K562 (cell line): ENCODE measurements around the gene TMEM209. TPM values are rescaled to one million over a fixed set of nuclear protein-coding genes. Genes with fewer than 3 reads are reported as not detected.
A peak's percentile ranks its signal among the peaks of the same experiment; 100 is the strongest.

Experiments
- FOSL1 ChIP-seq: fragments of 200-800 bp; sonication (Bioruptor generic); conservative IDR thresholded peaks from 2 replicates; pipeline ENCODE4 v1.6.1; 2016; ENCODE audit warnings: missing genetic modification characterization, missing compliant biosample characterization
- FOXM1 ChIP-seq, 2 experiments: fragments of 450-650 bp in 1 of 2; sonication (generic) in 1 of 2; formaldehyde crosslinking in 1 of 2; IDR thresholded peaks; 2 replicates each; pipeline versions ENCODE4 v1.6.1 to v1.9.0; 2017 to 2022; ENCODE audit warnings: low read depth in 2 of 2, mild to moderate bottlenecking in 2 of 2, missing genetic modification reagents in 1 of 2, moderate library complexity in 1 of 2
- HDAC3 ChIP-seq: fragments of 450-650 bp; IDR thresholded peaks from 2 replicates; pipeline ENCODE4 v1.6.1; 2018; ENCODE audit warnings: borderline replicate concordance, mild to moderate bottlenecking, moderate library complexity; ENCODE audit not compliant: partially characterized antibody
- MEF2D ChIP-seq: conservative IDR thresholded peaks from 2 replicates; pipeline ENCODE4 v1.6.1; 2016; ENCODE audit warnings: low read depth, missing genetic modification characterization, missing compliant biosample characterization
- PML ChIP-seq: IDR thresholded peaks from 2 replicates; pipeline ENCODE4 v1.6.1; 2012; ENCODE audit warnings: low read length, inconsistent platforms
- RAD21 ChIP-seq, 2 experiments: fragments of 250-450 bp in 1 of 2; fragments of 450-650 bp in 1 of 2; sonication (Bioruptor Pico) in 1 of 2; formaldehyde crosslinking in 1 of 2; IDR thresholded peaks in 1 of 2; conservative IDR thresholded peaks in 1 of 2; 2 replicates each; pipeline versions ENCODE4 v1.4.0 to v1.8.0; 2020 to 2022; ENCODE audit warnings: mild to moderate bottlenecking in 2 of 2, moderate library complexity in 1 of 2
- SMARCB1 ChIP-seq: IDR thresholded peaks from 2 replicates; pipeline ENCODE4 v1.6.1; 2011; ENCODE audit warnings: improper control_type of control experiment, low read depth; ENCODE audit not compliant: insufficient read length
- ZNF175 ChIP-seq: fragments of 200-800 bp; sonication (Bioruptor generic); IDR thresholded peaks from 2 replicates; pipeline ENCODE4 v1.6.1; 2016; ENCODE audit warnings: low read depth, mild to moderate bottlenecking, missing genetic modification characterization, missing compliant biosample characterization
- ZNF23 ChIP-seq: fragments of 250-450 bp; sonication (Bioruptor Pico); IDR thresholded peaks from 2 replicates; pipeline ENCODE4 v1.4.0; 2020; ENCODE audit warnings: mild to moderate bottlenecking
- ZNF589 ChIP-seq: fragments of 200-800 bp; sonication (Bioruptor generic); IDR thresholded peaks from 2 replicates; pipeline ENCODE4 v1.6.1; 2016; ENCODE audit warnings: low read depth, missing genetic modification characterization, missing compliant biosample characterization
- polyA plus RNA-seq, 8 experiments: library from polyadenylated mRNA; depleted of rRNA in 4 of 8; stranded (reverse) in 5 of 8; unstranded in 3 of 8; fragments of >200 nt; fragmentation: Nextera tagmentation in 2 of 8; fragmentation: Illumina TruSeq in 1 of 8; extraction: Ambion mirVana in 2 of 8; extraction: Trizol in 1 of 8; gene quantifications; 2 replicates each; pipeline versions ENCODE4 v1.2.1 to v1.2.3, GENCODE V29; 2011 to 2014; ENCODE audit warnings: inconsistent platforms in 1 of 8, missing spikeins in 1 of 8
- total RNA-seq, 7 experiments: library from RNA; depleted of rRNA in 6 of 7; stranded (reverse); fragments of >200 nt in 6 of 7; fragmentation: Illumina TruSeq in 2 of 7; extraction: Trizol in 2 of 7; gene quantifications; 2 replicates each; pipeline versions ENCODE4 v1.2.1 to v1.2.3, GENCODE V29; 2011 to 2021; ENCODE audit warnings: low replicate concordance in 1 of 7
- TF ChIP-seq, protein P1 (sequence below), 2 experiments: IDR thresholded peaks in 1 of 2; conservative IDR thresholded peaks in 1 of 2; 2 replicates each; pipeline ENCODE4 v1.6.1; 2016; ENCODE audit warnings: low read depth in 2 of 2, mild to moderate bottlenecking in 1 of 2, missing compliant biosample characterization in 1 of 2, missing genetic modification characterization in 1 of 2, moderate library complexity in 1 of 2
- TF ChIP-seq, protein P2 (sequence below): sonication (generic); formaldehyde crosslinking; IDR thresholded peaks from 2 replicates; pipeline ENCODE4 v1.8.1; 2023; ENCODE audit warnings: mild to moderate bottlenecking, missing genetic modification reagents, moderate library complexity
- TF ChIP-seq, protein P3 (sequence below): sonication (generic); formaldehyde crosslinking; IDR thresholded peaks from 2 replicates; pipeline ENCODE4 v1.8.0; 2022; ENCODE audit warnings: mild to moderate bottlenecking, missing genetic modification reagents
- TF ChIP-seq, protein P4 (sequence below): fragments of 450-650 bp; formaldehyde crosslinking; IDR thresholded peaks from 2 replicates; pipeline ENCODE4 v1.4.0; 2020; ENCODE audit warnings: mild to moderate bottlenecking, moderate library complexity

TMEM209 gene
- total and polyA plus RNA-seq, 9 of the 15 experiments (the other 6 are each of a cell fraction or from before 2014, with no cell fraction given): 36.8 to 116 (median 76.6) TPM

DNA sequence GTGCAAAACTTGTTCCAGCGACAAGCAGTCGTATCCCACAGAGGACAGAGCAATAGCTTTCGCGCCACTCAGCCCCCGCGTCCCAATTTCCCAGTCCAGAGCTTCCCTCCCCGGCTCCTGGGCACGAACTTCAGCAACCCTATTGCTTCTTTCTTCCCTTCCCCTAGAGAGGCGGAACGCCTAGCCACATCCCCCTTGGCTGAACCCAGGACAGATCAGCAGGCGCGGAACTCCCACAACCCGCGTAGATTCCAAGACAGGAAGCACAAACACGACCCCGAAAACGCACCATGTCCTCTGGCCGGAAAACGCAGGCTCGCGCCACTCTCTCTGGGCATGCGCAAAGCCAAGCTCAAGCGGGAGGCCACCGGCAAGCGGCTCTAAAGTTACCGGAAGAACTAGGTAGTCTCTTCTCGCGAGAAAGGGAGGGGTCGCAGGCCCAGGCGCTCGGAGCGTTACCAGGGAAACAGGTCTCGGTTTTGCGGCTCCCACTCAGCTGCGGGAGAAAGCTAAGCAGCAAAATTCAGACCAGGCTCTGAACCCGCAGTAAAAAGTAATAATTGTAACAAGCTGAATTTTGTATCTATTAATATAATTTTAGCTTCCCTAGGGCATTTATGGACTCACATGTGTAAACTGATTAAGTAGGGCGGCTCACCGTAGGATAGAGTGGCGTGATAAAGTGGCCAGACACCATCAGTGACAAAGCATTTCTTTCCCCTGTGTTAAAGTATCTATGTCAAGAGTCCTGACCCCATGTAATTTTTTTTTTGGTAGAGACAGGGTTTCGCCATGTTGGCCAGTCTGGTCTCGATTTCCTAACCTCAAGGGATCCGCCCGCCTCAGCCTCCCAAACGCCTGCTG, at the start of gene TMEM209 (continued):
- TF ChIP-seq, protein P1, sequence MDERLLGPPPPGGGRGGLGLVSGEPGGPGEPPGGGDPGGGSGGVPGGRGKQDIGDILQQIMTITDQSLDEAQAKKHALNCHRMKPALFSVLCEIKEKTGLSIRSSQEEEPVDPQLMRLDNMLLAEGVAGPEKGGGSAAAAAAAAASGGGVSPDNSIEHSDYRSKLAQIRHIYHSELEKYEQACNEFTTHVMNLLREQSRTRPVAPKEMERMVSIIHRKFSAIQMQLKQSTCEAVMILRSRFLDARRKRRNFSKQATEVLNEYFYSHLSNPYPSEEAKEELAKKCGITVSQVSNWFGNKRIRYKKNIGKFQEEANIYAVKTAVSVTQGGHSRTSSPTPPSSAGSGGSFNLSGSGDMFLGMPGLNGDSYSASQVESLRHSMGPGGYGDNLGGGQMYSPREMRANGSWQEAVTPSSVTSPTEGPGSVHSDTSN (CRISPR knock-in tag; IDR thresholded peaks at IDR 0.05; ENCODE audit: low read depth): no peak
- TF ChIP-seq, protein P1 (tag; conservative IDR thresholded peaks at IDR 0.05; ENCODE audit: low read depth): peak; percentile 44; the same call in 1 of the 2 replicates
- TF ChIP-seq, protein P2, sequence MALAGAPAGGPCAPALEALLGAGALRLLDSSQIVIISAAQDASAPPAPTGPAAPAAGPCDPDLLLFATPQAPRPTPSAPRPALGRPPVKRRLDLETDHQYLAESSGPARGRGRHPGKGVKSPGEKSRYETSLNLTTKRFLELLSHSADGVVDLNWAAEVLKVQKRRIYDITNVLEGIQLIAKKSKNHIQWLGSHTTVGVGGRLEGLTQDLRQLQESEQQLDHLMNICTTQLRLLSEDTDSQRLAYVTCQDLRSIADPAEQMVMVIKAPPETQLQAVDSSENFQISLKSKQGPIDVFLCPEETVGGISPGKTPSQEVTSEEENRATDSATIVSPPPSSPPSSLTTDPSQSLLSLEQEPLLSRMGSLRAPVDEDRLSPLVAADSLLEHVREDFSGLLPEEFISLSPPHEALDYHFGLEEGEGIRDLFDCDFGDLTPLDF: peak; percentile 92
- TF ChIP-seq FOSL1 (tag) (peak; percentile 61; the same call in 1 of the 2 replicates), RAD21 (CRISPR knock-in tag; conservative IDR thresholded peaks at IDR 0.05 in 1 of 2, IDR thresholded peaks at IDR 0.05 in 1 of 2) (no peak; a peak in 1 of 4 replicates), HDAC3 (peak; percentile 88), SMARCB1 (peak; percentile 13), MEF2D (tag) (0 out of 2 replicates have a peak, but pooled peaks have one; percentile 27), PML (peak; percentile 97), ZNF589 (peak; percentile 79), ZNF175 (peak; percentile 20; the same call in 1 of the 2 replicates), FOXM1 (IDR thresholded peaks at IDR 0.05; ENCODE audit: low read depth) (peak; percentile 9; the same call in 1 of the 2 replicates), FOXM1 (CRISPR knock-in tag; IDR thresholded peaks at IDR 0.05; ENCODE audit: low read depth) (no peak), ZNF23 (peak; percentile 17; the same call in 1 of the 2 replicates)
- TF ChIP-seq, protein P3, sequence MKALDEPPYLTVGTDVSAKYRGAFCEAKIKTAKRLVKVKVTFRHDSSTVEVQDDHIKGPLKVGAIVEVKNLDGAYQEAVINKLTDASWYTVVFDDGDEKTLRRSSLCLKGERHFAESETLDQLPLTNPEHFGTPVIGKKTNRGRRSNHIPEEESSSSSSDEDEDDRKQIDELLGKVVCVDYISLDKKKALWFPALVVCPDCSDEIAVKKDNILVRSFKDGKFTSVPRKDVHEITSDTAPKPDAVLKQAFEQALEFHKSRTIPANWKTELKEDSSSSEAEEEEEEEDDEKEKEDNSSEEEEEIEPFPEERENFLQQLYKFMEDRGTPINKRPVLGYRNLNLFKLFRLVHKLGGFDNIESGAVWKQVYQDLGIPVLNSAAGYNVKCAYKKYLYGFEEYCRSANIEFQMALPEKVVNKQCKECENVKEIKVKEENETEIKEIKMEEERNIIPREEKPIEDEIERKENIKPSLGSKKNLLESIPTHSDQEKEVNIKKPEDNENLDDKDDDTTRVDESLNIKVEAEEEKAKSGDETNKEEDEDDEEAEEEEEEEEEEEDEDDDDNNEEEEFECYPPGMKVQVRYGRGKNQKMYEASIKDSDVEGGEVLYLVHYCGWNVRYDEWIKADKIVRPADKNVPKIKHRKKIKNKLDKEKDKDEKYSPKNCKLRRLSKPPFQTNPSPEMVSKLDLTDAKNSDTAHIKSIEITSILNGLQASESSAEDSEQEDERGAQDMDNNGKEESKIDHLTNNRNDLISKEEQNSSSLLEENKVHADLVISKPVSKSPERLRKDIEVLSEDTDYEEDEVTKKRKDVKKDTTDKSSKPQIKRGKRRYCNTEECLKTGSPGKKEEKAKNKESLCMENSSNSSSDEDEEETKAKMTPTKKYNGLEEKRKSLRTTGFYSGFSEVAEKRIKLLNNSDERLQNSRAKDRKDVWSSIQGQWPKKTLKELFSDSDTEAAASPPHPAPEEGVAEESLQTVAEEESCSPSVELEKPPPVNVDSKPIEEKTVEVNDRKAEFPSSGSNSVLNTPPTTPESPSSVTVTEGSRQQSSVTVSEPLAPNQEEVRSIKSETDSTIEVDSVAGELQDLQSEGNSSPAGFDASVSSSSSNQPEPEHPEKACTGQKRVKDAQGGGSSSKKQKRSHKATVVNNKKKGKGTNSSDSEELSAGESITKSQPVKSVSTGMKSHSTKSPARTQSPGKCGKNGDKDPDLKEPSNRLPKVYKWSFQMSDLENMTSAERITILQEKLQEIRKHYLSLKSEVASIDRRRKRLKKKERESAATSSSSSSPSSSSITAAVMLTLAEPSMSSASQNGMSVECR: peak; percentile 78
- TF ChIP-seq, protein P4, sequence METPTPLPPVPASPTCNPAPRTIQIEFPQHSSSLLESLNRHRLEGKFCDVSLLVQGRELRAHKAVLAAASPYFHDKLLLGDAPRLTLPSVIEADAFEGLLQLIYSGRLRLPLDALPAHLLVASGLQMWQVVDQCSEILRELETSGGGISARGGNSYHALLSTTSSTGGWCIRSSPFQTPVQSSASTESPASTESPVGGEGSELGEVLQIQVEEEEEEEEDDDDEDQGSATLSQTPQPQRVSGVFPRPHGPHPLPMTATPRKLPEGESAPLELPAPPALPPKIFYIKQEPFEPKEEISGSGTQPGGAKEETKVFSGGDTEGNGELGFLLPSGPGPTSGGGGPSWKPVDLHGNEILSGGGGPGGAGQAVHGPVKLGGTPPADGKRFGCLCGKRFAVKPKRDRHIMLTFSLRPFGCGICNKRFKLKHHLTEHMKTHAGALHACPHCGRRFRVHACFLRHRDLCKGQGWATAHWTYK (CRISPR knock-in tag): peak; percentile 72; the same call in 1 of the 2 replicates
